GDM1 (cell line): Measurements from ENCODE around the gene PLEKHN1.
A peak's percentile ranks its signal among the peaks of the same experiment; 100 is the strongest.
"Not testable (repeated sequence)": the region's sequence is repeated elsewhere in the genome, so short reads cannot be mapped to it uniquely, and the experiment has no call there.

Experiments
- DNase-seq: peaks from one replicate; lab custom pipeline; 2025; lab: John Stamatoyannopoulos, UW

The PLEKHN1 gene

DNA sequence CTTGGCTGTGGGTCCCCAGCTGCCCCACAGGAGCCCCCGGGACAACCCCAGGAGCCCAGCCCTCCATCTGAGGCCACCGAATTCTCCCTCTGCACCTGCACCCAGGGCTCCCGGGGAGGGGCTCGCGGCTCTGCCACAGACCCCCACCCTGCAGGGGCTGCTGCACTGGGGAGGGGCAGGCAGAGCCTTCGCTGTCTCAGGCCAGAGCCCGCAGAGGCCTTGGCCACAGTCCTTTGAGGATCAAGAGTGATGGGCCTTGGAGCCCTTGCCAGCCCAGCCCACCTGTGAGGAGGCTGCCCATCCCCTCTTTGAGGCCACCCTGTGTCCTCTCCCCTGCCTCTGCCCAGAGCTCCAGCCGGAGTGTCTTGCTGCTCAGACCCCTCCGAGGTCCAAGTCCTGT is 9.1 kb downstream of the PLEKHN1 start:
- DNase-seq = no peak

DNA sequence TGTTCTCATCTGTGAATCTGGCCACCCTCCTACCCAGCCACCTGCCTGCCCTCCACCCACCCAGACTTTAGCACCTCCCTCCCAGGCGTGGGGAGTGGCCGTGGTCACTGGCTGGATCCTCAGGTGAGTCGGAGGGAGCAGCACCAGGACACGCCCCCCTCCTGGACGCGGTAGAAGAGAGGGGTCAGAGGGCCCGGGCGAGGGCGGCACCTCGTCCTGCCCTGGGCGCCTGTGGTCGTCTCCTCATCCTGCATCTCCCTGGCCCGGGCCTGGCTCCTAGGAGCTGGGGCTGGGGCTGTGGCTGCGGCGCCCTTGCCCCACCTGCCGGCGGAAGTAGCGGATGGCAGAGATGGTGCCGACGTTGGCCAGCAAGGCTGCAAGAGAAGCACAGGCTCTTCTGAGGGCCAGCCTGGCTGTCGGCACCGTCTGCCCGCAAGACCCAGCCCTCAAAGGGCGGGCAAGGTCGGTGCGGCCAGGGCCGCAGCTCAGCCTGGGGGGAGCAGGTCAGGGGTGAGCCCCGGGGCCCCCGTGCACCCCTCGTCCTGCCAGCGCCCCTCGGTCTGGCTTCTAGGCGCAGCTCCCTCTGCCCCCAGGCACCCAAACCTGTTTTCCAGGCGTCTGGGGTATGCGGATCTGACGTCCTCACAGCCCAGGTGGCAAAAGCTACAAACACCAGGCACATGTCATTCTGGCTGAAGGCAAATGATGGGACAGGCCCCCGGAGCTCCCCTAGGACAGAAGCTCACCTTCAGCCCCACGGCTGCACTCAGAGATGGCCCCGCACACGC is 9.8 kb downstream of the PLEKHN1 start:
- peak; percentile 41 for DNase-seq

DNA sequence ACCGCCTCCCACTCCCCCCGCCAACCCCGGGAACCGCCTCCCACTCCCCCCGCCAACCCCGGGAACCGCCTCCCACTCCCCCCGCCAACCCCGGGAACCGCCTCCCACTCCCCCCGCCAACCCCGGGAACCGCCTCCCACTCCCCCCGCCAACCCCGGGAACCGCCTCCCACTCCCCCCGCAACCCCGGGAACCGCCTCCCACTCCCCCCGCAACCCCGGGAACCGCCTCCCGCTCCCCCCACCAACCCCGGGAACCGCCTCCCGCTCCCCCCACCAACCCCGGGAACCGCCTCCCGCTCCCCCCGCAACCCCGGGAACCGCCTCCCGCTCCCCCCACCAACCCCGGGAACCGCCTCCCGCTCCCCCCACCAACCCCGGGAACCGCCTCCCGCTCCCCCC is 10.5 kb downstream of the PLEKHN1 start:
- not testable (repeated sequence) for DNase-seq

DNA sequence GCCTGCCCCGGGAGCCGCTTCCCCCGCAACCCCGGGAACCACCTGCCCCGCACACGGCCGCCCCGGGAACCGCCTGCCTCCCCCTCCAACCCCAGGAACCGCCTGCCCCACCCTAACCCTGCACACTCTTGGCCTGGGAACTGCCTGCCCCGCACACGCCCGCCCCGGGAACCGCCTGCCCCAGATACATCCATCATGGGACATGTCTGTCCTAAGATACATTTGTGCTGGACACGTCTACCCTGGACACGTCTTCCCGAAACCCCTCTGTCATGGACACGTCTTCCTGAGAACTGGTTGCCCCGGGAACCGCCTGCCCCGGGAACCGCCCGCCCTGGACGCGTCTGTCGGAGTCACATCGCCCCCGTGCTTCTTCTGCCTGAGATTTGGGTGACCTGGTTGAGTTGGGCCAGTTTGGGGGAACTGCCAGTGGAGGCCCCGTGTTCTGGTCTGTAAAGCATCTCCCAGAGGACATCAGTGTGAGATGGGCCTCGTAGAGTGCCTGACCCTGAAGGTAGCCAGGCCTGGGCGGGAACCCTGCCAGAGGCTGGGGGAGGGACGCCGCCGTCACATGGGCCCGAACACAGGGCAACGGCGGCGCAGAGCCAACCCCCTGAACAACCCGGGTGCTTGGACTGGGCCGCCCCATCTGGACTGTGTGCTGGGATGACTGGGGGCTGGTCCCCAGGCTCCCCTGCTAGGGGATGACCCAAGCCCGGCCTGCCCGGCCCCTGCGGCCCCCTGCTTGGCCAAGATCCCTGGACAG is 12.0 kb downstream of the PLEKHN1 start:
- no peak for DNase-seq

DNA sequence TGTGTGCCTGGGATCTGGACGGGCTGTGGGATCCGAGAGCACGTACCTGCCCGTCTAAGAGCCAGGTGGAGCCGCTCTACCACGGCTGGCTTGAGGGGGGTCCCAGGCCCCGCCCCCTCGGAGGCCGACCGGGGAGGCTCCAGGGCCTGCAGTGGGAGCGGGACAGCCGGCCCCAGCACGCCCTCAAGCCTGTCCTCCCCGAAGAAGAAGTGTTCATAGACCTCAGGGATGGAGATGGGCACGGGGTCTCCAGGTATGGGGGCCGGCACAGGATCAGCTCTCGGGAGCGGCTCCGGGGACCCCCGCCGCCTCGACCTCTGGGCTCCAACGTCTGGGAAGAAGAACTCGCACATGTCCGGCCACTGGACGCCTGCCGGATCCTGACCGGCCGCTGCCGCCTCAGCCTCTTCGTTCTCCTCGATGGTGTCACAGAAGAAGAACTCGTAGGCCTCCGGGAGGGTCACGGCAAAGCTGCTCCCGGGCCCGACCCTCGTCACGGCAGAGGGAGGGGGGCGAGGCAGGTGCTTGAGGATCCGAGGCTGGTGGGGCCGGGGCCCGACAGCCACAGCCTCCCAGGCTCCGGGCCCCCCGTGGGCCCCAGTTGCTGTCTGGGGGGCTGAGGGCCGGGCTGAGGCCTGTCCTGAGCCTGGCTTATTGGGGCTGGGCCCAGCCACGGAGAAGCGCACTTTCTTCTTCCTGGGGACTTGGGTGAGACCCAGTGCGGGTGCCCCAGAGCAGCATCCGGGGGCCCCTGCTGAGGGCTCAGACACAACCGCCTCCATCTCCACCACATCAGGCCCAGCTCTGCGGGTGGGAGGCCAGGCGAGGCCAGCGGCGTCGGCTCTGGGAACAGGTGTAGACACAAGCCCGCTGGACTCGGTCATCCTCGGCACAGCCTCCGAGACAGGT is 12.8 kb downstream of the PLEKHN1 start:
- no peak for DNase-seq

DNA sequence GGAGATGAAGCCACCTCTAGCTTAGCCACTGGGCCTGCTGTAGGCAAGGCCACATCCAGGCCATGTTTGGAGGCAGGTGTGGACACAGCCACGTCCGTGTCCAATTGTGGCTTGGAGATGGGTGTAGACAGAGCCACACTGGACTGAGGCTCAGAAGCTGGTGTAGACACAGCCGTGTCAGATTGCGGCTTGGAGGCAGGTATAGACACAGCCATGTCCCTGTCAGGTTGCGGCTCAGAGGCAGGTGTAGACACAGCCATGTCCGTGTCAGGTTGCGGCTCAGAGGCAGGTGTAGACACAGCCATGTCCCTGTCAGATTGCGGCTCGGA is 13.4 kb downstream of the PLEKHN1 start:
- no peak for DNase-seq

DNA sequence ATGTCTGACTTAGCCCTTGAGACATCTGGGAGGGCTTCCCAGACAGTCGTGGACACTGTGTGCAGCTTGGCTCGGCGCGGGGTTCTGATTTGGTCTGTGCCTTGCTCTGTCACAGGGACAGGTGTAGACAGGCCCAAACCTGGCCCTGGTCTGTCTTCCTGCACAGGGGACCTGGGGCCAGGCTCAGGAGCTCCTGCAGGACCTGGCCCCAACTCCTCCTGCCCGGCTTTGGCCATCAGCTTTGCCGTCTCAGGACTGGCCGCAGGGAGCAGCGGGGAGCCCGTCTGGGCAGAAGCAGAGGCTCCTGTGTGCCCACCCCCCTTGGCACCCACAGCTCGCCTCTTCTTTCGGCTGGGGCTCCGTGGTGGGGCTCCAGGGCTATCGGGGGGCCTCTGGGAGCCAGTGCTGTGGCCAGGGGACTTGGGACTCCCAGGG is 13.9 kb downstream of the PLEKHN1 start:
- no peak for DNase-seq

DNA sequence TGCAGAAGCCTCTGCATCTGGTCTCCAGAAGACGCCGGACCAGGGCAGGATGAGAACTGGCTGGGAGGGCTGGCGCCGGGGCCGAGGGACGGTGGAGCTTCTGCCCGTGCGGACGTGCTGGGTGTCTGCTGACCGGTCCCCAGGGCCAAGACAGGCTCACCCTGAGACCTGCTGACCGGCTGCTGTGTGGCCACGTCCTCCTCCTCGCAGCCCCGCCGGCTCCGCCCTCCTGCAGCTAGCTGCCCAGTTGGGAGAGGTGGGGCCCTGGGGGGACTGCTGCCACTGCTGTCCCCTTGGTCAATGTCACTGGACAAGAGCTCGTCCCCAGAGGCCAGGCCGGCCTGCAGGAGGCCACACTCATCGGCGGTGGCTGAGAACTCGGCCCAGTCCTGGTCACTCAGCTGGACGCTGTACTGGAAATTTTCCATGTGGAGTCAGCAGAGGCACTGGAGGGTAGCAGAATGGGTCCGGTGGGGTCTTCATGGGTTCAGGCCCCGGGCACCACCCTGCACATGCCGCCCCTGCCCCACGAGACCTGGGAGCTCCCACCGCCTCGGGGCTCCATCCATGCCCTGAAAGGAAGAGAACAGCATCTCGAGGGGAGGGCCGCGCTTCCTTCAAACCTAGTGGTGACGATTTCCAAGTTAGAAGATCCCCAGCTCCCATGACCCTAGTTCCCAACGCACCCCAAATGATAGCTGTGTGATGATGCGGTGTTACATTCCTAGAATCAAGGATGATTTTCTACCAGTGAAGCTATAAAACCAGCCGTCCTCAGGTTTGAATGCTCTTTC is 14.5 kb downstream of the PLEKHN1 start:
- no peak for DNase-seq

DNA sequence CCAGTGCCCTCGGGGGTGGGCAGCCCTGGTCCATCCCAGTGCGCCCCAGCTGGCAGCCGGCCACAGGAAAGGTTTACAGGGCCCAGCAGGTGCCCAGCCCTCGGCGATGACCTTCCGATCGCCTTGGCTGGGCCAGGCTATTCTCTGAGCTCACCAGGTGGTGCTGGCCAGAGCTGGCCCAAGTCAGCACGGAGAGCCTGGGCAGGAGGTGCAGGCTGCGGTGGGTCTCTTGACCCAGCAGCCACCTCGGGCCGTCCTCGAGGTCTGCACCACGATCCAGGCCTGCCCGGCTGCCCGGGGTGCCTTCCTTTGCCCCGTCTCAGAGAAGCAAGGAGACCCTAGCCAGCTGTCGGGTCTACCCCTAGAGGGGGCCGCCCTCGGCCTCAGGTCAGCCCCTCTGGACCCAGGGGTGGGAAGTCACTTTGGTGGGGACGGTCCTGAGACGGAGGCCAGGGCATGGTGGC is 15.2 kb downstream of the PLEKHN1 start:
- no peak for DNase-seq

DNA sequence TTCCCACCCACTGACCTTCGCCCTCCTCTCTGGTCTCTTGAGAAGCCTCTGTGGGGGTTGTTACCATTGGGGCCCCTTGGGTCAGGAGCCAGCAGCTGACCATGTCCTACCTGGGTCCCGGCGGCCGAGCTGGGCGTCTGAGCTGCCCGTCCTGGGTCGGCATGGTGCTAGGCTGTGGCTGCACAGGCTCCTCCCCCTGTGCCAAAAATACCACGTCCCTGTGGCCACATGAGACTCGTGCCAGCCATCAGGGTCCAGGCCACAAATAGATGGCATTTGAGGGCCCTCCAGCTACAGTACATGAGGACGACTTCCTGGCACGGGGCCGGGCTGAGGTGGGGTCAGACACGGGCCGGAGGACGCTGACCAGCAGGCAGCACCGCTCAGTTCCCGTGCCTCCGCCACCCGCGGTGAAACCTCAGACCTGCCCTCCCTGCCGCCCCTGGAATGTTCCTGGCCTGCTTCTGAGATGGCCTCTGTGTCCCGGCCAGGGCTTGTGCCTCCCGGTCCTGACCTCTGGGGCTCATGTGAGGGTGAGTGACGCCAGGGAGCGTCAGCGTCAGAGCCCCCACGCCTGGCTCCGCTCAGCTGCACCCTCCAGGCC is 15.8 kb downstream of the PLEKHN1 start, which contains the start of gene PERM1:
Gene PERM1, minus strand, starts transcription at position 139 of the 604 bp plus-strand sequence. CDS start 1,064 bp downstream, outside the sequence.
- DNase-seq = no peak

DNA sequence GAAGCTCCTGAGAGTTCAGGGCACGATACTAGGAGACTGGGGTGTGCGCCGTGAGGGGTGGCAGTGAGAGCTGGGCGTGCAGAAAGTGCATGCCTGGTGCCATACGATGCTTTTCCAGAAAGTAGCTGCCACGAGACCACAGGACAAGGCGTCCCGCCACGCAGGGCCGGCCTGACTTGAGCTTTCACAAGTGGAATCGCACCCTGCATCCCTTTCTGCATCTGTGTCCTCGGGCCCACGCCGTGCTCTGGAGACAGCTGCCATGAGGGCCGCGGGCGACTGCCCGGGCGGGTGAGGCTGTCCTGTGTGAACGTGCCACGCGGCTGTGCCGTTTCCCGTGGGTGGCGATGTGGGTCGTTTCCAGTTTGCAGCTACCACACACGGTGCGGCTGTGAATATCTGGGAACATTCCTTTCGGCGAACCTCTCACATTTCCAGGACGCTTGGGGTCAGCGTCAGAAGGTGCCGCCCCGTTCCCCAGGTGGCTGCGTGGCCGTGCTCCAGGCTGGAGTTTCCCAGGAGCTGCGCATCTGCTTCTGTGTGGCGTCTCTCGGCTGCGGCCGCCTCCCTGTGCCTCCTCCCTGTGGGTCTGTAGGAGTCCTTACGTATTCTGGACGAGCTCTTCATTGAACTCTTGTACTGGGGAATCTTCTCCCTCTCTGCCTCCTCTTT is 16.6 kb downstream of the PLEKHN1 start:
- no peak for DNase-seq

DNA sequence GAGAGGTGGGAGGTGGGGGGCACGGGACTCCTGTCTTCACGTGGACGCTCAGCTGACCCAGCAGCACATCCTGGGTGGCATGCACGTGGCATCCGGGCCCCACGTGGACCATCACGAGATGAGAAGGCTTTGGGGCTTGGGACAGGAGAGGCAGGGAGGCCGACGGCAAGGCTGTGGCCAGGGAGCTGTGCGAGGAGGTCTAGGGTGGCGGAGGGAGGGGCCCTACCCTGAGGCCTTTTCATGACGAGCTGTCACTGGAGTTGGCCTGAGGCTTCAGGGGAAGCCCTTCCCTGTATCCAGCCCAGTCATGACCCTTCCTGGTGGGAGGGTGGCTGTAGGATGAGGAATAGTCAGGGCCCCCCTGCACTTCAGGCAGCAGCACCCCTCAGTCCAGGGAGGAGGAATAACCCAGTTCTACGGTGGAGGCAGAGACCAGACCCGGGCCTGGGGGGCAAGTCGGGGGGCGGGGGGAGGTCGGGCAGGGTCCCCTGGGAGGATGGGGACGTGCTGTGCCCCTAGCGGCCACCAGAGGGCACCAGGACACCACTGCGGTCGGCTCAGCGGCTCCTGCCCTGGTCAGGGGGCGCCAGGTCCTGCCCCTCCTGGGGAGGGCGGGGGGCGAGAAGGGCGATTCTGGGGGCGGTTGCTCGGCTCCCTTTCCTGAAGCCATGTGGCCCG is 17.7 kb downstream of the PLEKHN1 start:
- no peak for DNase-seq

DNA sequence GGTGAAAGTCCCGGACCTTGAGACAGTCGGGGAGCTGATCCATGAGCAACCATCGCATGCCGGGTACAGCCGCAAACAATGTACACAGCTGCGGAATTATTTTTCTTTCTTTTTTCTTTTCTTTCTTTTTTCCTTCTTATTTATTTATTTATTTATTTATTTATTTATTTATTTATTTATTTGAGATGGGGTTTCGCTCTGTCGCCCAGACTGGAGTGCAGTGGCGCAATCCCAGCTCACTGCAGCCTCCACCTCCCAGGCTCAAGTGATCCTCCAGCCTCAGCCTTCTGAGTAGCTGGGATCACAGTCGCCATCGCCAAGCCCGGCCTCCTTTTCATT is 18.2 kb downstream of the PLEKHN1 start:
- no peak for DNase-seq

DNA sequence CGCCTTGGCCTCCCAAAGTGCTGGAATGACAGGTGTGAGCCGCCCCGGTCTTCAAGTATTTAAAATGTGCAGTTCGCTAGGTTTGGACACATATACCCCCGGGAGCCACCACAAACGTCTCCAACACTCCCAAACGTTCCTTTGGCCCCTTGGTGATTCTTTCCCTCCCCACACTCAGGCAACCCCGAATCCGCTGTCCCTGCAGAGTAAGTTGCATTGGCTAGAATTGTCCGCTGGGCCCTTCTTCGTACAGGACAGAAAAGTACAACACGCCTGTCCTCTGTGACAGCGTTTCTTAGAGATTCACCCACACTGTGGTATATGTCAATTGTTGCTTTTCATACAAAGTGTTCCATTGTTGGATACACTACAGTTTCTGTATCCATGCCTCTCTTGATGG is 18.8 kb downstream of the PLEKHN1 start:
- no peak for DNase-seq

DNA sequence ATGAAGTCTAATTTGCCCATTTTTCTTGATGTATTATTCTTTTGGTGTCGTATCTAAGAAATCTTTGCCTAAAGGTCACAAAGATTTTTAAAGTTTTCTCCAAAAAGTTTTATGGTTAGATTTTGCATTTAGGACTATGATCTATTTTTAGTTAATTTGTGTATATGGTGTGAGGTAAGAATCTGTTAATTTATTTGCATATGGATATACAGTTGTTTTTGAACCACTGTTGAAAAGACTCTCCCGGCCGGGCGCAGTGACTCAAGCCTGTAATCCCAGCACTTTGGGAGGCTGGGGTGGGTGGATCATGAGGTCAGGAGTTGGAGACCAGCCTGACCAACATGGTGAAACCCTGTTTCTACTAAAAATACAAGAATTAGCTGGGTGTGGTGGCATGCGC is 21.8 kb downstream of the PLEKHN1 start:
- DNase-seq = not testable (repeated sequence)

DNA sequence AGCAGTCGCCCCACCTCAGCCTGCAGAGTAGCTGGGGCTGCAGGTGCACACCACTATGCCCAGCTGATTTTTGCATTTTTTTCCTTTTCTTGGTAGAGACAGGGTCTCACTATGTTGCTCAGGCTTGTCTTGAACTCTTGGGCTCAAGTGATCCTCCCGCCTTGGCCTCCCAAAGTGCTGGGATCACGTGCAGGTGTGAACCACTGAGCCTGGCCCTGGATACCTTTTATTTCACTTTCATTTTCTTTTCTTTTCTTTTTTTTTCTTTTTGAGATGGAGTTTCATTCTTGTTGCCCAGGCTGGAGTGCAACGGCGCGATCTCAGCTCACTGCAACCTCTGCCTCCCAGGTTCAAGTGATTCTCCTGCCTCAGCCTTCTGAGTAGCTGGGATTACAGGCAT is 25.0 kb downstream of the PLEKHN1 start:
- not testable (repeated sequence) for DNase-seq

DNA sequence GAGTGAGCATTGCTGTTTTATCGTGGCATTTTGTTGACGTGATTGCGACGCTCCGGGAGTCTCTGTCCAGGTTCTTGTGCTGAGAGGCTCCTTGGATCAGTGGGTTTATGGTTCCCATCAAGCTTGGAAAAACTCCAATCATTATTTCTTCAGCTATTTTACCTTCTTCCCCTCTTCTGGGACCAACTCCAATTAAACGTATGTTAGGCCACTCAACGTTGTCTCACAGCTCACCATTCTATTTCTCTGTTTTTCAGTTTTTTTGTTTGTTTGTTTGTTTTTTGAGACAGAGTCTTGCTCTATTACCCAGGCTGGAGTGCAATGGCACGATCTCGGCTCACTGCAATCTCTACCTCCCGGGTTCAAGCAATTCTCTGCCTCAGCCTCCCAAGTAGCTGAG is 25.6 kb downstream of the PLEKHN1 start:
- DNase-seq = no peak

DNA sequence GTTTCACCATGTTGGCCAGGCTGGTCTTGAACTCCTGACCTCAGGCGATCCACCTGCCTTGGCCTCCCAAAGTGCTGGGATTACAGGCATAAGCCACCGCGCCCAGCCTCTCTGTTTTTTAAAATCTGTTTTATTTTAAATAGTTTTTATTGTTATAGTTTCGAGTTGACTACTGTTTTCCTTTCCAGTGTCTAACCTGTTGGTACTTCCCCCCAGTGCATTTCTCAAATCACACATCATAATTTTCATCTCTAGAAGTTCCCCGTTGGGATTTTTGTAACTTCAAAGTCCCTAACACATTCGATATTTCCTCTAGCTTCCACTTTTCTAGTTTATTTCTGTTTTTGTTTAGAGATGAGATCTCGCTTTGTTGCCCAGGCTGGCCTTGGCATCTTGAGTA is 26.1 kb downstream of the PLEKHN1 start:
- no peak for DNase-seq

DNA sequence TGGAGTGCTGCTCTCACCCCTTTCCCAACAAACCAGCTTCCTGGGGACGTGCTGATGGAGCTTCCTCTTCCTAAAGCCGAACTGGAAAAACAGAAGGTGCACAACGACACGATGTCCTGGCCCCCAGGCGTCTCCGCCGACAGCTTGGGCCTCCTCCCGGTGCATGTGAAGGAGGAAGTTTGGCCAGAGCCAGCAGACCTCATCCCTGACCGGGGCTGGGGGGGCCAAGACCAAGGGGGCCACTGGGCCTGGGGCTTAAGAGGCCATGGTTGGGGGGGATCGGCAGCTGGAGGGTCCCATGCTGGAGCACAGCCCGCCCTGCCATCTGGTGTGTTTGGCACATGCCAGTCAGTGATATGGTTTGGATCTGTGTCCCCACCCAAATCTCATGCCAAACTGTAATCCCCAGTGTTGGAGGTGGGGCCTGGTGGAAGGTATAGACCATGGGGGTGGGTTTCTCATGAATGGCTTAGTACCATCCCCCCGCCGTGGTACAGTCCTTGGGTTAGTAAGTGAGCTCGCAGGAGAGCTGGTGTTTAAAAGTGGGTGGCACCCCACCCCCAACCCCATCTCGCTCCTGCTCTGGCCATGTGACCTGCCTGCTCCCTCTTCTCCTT is 27.2 kb downstream of the PLEKHN1 start:
- no peak for DNase-seq

DNA sequence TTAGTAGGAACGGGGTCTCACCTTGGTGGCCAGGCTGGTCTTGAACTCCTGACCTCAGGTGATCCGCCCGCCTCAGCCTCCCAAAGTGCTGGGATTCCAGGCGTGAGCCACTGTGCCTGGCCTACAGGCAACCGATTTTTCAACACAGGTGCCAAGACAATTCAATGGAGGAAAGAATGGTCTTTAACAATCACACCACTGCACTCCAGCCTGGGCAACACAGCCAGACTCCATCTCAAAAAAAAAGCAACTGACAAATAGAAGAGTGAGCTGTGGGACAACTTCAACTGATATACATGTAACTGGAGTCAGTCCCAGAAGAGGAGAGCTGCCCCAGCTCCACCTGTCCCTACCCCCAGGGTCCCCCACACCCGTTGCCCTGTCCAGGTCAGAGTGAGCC is 28.3 kb downstream of the PLEKHN1 start:
- DNase-seq = not testable (repeated sequence)
